ENCODE measurements around the gene KCNAB2.

KCNAB2 gene

GRCh38 chr1:6008696-6009095 lies 37.0 kb upstream of the KCNAB2 start:
- no peak overlapping the region for H3K9ac ChIP-seq (ENCODE audit: low read length)

DNA sequence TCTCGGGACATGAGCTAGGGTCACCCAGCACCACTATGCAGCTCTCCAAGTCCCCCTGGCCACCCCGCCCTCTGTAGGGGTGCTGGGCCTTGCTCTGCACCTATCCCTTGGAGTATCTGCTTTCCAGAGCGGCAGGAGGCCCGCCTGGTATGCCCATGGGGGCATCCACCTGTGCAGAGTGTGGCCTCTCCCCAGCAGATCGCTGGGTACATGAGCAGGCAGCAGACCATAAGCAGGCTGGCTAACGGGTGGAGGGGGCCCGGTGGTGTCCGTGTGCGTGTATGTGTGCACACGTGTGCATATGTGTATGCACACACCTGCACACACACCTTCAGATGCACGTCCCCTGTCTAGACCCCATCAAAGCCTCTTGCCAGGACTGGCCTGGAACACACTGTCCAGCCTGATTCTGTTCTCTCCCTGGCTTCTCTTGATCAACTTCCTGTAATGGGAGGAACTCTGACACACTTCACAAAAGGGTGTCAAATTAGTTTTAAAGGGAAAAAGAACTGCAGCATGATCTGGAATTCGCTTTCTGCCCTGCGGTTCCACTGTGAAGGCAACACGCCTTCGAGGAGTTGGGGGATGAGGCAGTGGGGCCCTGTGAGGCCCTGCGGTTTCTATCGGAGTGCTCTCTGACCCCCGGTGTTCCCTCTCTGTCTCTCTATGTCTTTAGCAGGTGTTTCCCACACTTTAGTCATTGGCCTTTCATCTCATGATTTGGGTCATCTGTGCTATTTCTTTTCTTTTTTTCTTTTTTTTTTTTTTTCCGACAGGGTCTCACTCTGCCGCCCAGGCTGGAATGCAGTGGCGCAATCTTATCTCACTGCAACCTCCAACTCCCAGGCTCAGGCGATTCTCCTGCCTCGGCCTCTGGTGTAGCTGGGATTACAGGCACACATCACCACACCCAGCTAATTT lies 36.3 kb upstream of the KCNAB2 start:
- H3K79me2 ChIP-seq (ENCODE audit: low read length): no peaks in the 10 kb centered on the region
- H4K20me1 ChIP-seq (ENCODE audit: insufficient read depth, low read length): 0 out of 2 replicates have a peak, but pooled peaks cover 2% of the 10 kb centered on the region
- no peak overlapping the region for H3K4me3 ChIP-seq (ENCODE audit: low read length)
- no peak overlapping the region for H3K4me2 ChIP-seq (ENCODE audit: low read length)
- H2AFZ ChIP-seq (ENCODE audit: low read depth, low read length): no peak overlapping the region
- TF ChIP-seq, protein P1, sequence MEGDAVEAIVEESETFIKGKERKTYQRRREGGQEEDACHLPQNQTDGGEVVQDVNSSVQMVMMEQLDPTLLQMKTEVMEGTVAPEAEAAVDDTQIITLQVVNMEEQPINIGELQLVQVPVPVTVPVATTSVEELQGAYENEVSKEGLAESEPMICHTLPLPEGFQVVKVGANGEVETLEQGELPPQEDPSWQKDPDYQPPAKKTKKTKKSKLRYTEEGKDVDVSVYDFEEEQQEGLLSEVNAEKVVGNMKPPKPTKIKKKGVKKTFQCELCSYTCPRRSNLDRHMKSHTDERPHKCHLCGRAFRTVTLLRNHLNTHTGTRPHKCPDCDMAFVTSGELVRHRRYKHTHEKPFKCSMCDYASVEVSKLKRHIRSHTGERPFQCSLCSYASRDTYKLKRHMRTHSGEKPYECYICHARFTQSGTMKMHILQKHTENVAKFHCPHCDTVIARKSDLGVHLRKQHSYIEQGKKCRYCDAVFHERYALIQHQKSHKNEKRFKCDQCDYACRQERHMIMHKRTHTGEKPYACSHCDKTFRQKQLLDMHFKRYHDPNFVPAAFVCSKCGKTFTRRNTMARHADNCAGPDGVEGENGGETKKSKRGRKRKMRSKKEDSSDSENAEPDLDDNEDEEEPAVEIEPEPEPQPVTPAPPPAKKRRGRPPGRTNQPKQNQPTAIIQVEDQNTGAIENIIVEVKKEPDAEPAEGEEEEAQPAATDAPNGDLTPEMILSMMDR (IDR thresholded peaks at IDR 0.05; ENCODE audit: low read depth, low read length): no peak
- TF ChIP-seq EZH2phosphoT487 (IDR thresholded peaks at IDR 0.05; ENCODE audit: low read depth): no peak
- H3K36me3 ChIP-seq (replicated peaks; ENCODE audit: low read depth, low read length): no peaks in the 10 kb centered on the region
- H3K27ac ChIP-seq (ENCODE audit: low read length): no peak overlapping the region
- no peaks in the 10 kb centered on the region for H3K27me3 ChIP-seq (ENCODE audit: low read depth, low read length)
- no peaks in the 10 kb centered on the region for H3K9me3 ChIP-seq (ENCODE audit: insufficient read depth, low read length)
- no peak overlapping the region for H3K9ac ChIP-seq (ENCODE audit: low read length)
- H3K4me1 ChIP-seq (ENCODE audit: low read length): no peaks in the 10 kb centered on the region

More at GRCh38 chr1:6008696-6009095, 37.0 kb upstream of the KCNAB2 start:
- Histone ChIP-seq H3K4me2 (ENCODE audit: low read length) (no peak overlapping the region), H4K20me1 (ENCODE audit: insufficient read depth, low read length) (0 out of 2 replicates have a peak, but pooled peaks cover 2% of the 10 kb centered on the region), H3K27me3 (ENCODE audit: low read depth, low read length) (no peaks in the 10 kb centered on the region), H3K4me3 (ENCODE audit: low read length) (no peak overlapping the region), H3K36me3 (replicated peaks; ENCODE audit: low read depth, low read length) (no peaks in the 10 kb centered on the region), H3K79me2 (ENCODE audit: low read length) (no peaks in the 10 kb centered on the region), H3K9me3 (ENCODE audit: insufficient read depth, low read length) (no peaks in the 10 kb centered on the region), H3K27ac (ENCODE audit: low read length) (no peak overlapping the region), H2AFZ (ENCODE audit: low read depth, low read length) (no peak overlapping the region), H3K4me1 (ENCODE audit: low read length) (no peaks in the 10 kb centered on the region)
- no peak for TF ChIP-seq EZH2phosphoT487 (IDR thresholded peaks at IDR 0.05; ENCODE audit: low read depth)
- TF ChIP-seq, protein P1 (IDR thresholded peaks at IDR 0.05; ENCODE audit: low read depth, low read length): no peak

GRCh38 chr1:6010554-6010953 lies 35.1 kb upstream of the KCNAB2 start:
- Histone ChIP-seq H3K27ac (ENCODE audit: low read length) (no peak overlapping the region), H3K4me1 (ENCODE audit: low read length) (no peaks in the 10 kb centered on the region), H3K9ac (ENCODE audit: low read length) (no peak overlapping the region), H3K9me3 (ENCODE audit: insufficient read depth, low read length) (no peaks in the 10 kb centered on the region), H2AFZ (ENCODE audit: low read depth, low read length) (no peak overlapping the region), H3K27me3 (ENCODE audit: low read depth, low read length) (no peaks in the 10 kb centered on the region), H3K4me3 (ENCODE audit: low read length) (no peak overlapping the region), H4K20me1 (ENCODE audit: insufficient read depth, low read length) (0 out of 2 replicates have a peak, but pooled peaks cover 2% of the 10 kb centered on the region), H3K4me2 (ENCODE audit: low read length) (no peak overlapping the region), H3K79me2 (ENCODE audit: low read length) (no peaks in the 10 kb centered on the region), H3K36me3 (replicated peaks; ENCODE audit: low read depth, low read length) (no peaks in the 10 kb centered on the region)
- TF ChIP-seq EZH2phosphoT487 (IDR thresholded peaks at IDR 0.05; ENCODE audit: low read depth): no peak
- TF ChIP-seq, protein P1 (IDR thresholded peaks at IDR 0.05; ENCODE audit: low read depth, low read length): no peak

- TF ChIP-seq, protein P1 (IDR thresholded peaks at IDR 0.05; ENCODE audit: low read depth, low read length): no peak
- H3K79me2 ChIP-seq (ENCODE audit: low read length): no peaks in the 10 kb centered on the region
- H3K4me3 ChIP-seq (ENCODE audit: low read length): no peak overlapping the region
- no peak overlapping the region for H2AFZ ChIP-seq (ENCODE audit: low read depth, low read length)
- no peaks in the 10 kb centered on the region for H3K36me3 ChIP-seq (replicated peaks; ENCODE audit: low read depth, low read length)
- H4K20me1 ChIP-seq (ENCODE audit: insufficient read depth, low read length): 0 out of 2 replicates have a peak, but pooled peaks cover 2% of the 10 kb centered on the region
- no peak overlapping the region for H3K27ac ChIP-seq (ENCODE audit: low read length)
- no peak overlapping the region for H3K9ac ChIP-seq (ENCODE audit: low read length)
- no peak overlapping the region for H3K4me2 ChIP-seq (ENCODE audit: low read length)
- no peaks in the 10 kb centered on the region for H3K4me1 ChIP-seq (ENCODE audit: low read length)
- H3K9me3 ChIP-seq (ENCODE audit: insufficient read depth, low read length): no peaks in the 10 kb centered on the region
- no peaks in the 10 kb centered on the region for H3K27me3 ChIP-seq (ENCODE audit: low read depth, low read length)
Observed at GRCh38 chr1:6011161-6011945, 34.3 kb upstream of the KCNAB2 start.

All from OCI-LY3 (cell line).